Kidney (tissue), 14 donors: ENCODE results near the gene SKAP2. TPM values are rescaled to one million over a fixed set of nuclear protein-coding genes. Genes with fewer than 3 reads are reported as not detected.

Experiments
- DNase-seq, 5 donors: peaks; one replicate each; pipeline ENCODE4 v3.0.0-alpha.2; 2013 to 2020
- FAIRE-seq: peaks from 2 replicates; lab custom pipeline; 2012; peaks lifted over from hg19 to GRCh38; lab: Jason Lieb, UNC
- H3K27ac ChIP-seq, 2 donors: one replicate each; pipeline ENCODE4 v1.7.0; 2013; ENCODE audit warnings: low read depth in 2 of 2, low read length in 2 of 2, inconsistent platforms in 1 of 2
- H3K27me3 ChIP-seq: one replicate; pipeline ENCODE4 v1.7.1; 2013; ENCODE audit warnings: low read length, inconsistent platforms; ENCODE audit not compliant: control insufficient read depth, insufficient read depth
- H3K36me3 ChIP-seq, 3 donors: one replicate each; pipeline versions ENCODE4 v1.7.0 to v1.7.1; 2013; ENCODE audit warnings: low read length in 3 of 3, control low read depth in 1 of 3, inconsistent platforms in 1 of 3; ENCODE audit not compliant: insufficient read depth in 3 of 3, control insufficient read depth in 2 of 3
- H3K4me1 ChIP-seq, 3 donors: one replicate each; pipeline versions ENCODE4 v1.7.0 to v1.7.1; 2013; ENCODE audit warnings: low read length in 3 of 3, inconsistent platforms in 1 of 3, low read depth in 1 of 3; ENCODE audit not compliant: control insufficient read depth in 2 of 3, insufficient read depth in 2 of 3
- H3K4me3 ChIP-seq, 3 donors: one replicate each; pipeline versions ENCODE4 v1.7.0 to v1.8.1; 2013; ENCODE audit warnings: low read length in 3 of 3, control low read depth in 1 of 3, inconsistent platforms in 1 of 3
- H3K9ac ChIP-seq, 3 donors: one replicate each; pipeline versions ENCODE4 v1.7.0 to v1.7.1; 2013; ENCODE audit warnings: low read length in 3 of 3, control low read depth in 1 of 3, inconsistent platforms in 1 of 3
- H3K9me3 ChIP-seq, 3 donors: one replicate each; pipeline versions ENCODE4 v1.7.0 to v1.7.1; 2013; ENCODE audit warnings: low read length in 3 of 3, control low read depth in 1 of 3, inconsistent platforms in 1 of 3; ENCODE audit not compliant: control insufficient read depth in 2 of 3, insufficient read depth in 1 of 3
- intact Hi-C: fragments of 100-400 bp; cut with DNase I; formaldehyde crosslinking; loops from one replicate; pipeline ENCODE4 v1.11.1; 2022
- polyA plus RNA-seq: library from polyadenylated mRNA; stranded (reverse); fragments of 350-450 nt; fragmentation: Illumina TruSeq; extraction: RNeasy Lipid Tissue Mini Kit (QIAGEN cat#74804); gene quantifications from one replicate; pipeline ENCODE4 v1.2.3, GENCODE V29; 2014; ENCODE audit warnings: low read depth, low replicate concordance; ENCODE audit not compliant: insufficient read depth
- total RNA-seq: library from RNA; stranded (reverse); fragmentation: NEBNext Ultra II Directional; extraction: Animal tissue kit (Norgen Biotek cat#: 25700); gene quantifications from one replicate; pipeline ENCODE4 v1.2.1, GENCODE V29; 2021
- TF ChIP-seq, protein P1 (sequence below): IDR thresholded peaks from 3 replicates; pipeline ENCODE4 v1.5.1; 2012; ENCODE audit warnings: mild to moderate bottlenecking, moderate library complexity, borderline replicate concordance; ENCODE audit not compliant: insufficient read depth; ENCODE audit errors: extremely low read depth
- donor health status: control.
- donor health status: control.
- donor health status: control.
- donor health status: control.
- donor health status: control.
- donor health status: DM: yes; HTN: yes; CAD: no.
- donor health status: Normal renal cell carcinoma (clear cell type).

The SKAP2 gene
- total and polyA plus RNA-seq, 2 donors from 2014 or later, result 20.0 to 75.8 TPM

DNA sequence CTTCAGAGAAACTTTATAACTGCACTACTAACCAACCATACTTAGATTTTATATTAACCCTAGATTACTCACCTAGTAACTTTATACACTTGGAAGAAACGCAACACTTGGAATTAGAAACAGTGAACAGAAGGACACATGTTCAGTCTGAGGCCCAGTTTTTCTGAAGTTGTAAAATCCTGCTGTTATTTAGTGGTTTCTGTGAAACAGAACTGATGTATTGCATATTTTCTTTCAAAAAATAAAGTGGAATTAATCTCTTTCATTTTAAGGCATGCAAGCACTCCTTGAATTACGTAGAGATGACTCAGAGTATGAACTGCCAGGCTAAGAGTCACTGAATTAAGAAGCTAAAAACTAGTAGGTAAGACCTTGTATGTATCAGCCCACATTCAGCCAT is 215.8 kb downstream of the SKAP2 start:
- no peak overlapping the region for H3K4me3 ChIP-seq
- H3K4me1 ChIP-seq, result peaks cover 4 to 14% (median 7%) of the 10 kb centered on the region in 3 donors
- no peaks in the 10 kb centered on the region for H3K9me3 ChIP-seq
- H3K9ac ChIP-seq, result no peak overlapping the region
- FAIRE-seq, result peak; percentile 80
- H3K36me3 ChIP-seq, result no peaks in the 10 kb centered on the region
- no peaks in the 10 kb centered on the region for H3K27me3 ChIP-seq
- no peak overlapping the region for H3K27ac ChIP-seq
- peak in 1 of 5 donors; percentile 60 for DNase-seq
- TF ChIP-seq, protein P1, sequence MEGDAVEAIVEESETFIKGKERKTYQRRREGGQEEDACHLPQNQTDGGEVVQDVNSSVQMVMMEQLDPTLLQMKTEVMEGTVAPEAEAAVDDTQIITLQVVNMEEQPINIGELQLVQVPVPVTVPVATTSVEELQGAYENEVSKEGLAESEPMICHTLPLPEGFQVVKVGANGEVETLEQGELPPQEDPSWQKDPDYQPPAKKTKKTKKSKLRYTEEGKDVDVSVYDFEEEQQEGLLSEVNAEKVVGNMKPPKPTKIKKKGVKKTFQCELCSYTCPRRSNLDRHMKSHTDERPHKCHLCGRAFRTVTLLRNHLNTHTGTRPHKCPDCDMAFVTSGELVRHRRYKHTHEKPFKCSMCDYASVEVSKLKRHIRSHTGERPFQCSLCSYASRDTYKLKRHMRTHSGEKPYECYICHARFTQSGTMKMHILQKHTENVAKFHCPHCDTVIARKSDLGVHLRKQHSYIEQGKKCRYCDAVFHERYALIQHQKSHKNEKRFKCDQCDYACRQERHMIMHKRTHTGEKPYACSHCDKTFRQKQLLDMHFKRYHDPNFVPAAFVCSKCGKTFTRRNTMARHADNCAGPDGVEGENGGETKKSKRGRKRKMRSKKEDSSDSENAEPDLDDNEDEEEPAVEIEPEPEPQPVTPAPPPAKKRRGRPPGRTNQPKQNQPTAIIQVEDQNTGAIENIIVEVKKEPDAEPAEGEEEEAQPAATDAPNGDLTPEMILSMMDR, result no peak
- intact Hi-C loops, result no loop called here

DNA sequence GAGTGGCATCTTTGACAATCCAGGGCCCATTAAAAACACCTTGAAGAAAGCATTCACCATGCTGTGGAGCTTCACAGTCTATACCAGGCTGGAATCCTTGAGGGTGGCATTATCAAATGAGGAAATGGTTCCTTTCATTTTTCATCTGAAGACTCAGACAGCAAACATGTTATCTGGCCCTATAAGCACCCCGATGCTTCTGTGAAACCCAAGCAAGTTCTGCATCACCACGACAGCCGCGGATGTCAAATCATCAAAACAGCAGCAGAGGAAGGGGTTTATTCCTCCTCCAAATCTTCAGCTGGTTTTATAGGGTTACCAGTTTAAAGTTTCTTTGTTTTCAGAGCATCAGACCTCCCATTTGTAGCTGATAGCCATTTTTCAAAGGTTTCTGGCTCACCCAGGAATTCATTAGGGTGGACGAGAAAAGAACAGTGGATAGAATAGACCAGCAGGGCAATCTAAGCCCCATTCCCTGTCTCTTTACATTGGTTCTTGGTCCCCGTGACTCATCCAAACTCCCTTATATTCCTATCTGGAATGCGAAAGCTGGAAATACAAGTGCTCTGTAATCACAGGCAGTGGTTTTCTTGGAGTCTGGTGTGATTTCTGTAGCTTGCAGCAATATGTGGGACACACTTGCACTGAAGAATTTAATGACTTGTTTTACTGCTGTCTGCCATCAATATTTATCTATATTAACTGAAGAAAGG is 217.9 kb downstream of the SKAP2 start:
- no peak overlapping the region for H3K4me3 ChIP-seq
- DNase-seq, result no peak
- H3K9me3 ChIP-seq, result peaks cover 0 to 3% (median 0%) of the 10 kb centered on the region in 3 donors
- no peak for FAIRE-seq
- TF ChIP-seq, protein P1, result no peak
- no peak overlapping the region for H3K27ac ChIP-seq
- H3K27me3 ChIP-seq, result no peaks in the 10 kb centered on the region
- H3K4me1 ChIP-seq, result peaks cover 0 to 10% (median 3%) of the 10 kb centered on the region in 3 donors
- no peaks in the 10 kb centered on the region for H3K36me3 ChIP-seq
- intact Hi-C loops, result no loop called here
- no peak overlapping the region for H3K9ac ChIP-seq

DNA sequence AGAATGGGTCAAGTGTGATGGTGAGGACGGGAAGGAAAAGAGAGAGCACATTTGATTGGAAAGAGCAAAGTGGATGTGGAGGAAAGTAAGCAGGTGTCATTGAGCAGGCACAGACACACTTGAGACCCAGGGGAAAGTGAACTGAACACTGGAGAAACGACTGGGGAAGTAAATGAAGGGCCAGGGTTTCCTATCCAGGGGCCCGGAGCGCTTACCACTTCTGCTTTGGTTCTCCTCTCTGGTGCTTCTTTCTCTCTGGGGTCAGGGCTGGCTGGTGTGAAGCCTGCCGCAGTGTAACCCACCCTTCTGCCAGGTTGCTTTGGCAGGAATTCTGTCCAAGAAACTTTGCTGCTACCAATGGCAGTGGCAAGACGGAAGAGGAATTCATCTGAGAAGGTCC is 219.3 kb downstream of the SKAP2 start:
- FAIRE-seq (no peak), DNase-seq (no peak)
- Histone ChIP-seq H3K36me3 (no peaks in the 10 kb centered on the region), H3K9ac (no peak overlapping the region), H3K4me1 (peaks cover 0 to 10% (median 3%) of the 10 kb centered on the region in 3 donors), H3K27me3 (no peaks in the 10 kb centered on the region), H3K27ac (no peak overlapping the region), H3K9me3 (peaks cover 0 to 3% (median 0%) of the 10 kb centered on the region in 3 donors), H3K4me3 (no peak overlapping the region)
- TF ChIP-seq, protein P1, result no peak
- intact Hi-C loops, result no loop called here
